HepG2 (cell line): ENCODE measurements around the gene ANKRD53. TPM values are rescaled to one million over a fixed set of nuclear protein-coding genes. Genes with fewer than 3 reads are reported as not detected.

Source experiments
- CREM ChIP-seq, 2 experiments: sonication (generic) in 1 of 2; formaldehyde crosslinking in 1 of 2; IDR thresholded peaks; 2 replicates each; pipeline versions ENCODE4 v1.4.0 to v1.6.1; 2016 to 2020; ENCODE audit warnings: antibody characterized with exemption in 1 of 2, mild to moderate bottlenecking in 1 of 2, missing genetic modification reagents in 1 of 2
- FOXJ3 ChIP-seq: sonication (generic); formaldehyde crosslinking; IDR thresholded peaks from 2 replicates; pipeline ENCODE4 v1.4.0; 2020; ENCODE audit warnings: missing genetic modification reagents, mild to moderate bottlenecking, borderline replicate concordance
- NFATC3 ChIP-seq: sonication (generic); formaldehyde crosslinking; IDR thresholded peaks from 2 replicates; pipeline ENCODE4 v1.5.1; 2020; ENCODE audit warnings: mild to moderate bottlenecking, missing genetic modification reagents
- NONO ChIP-seq, 2 experiments: fragments of 450-650 bp in 1 of 2; sonication (generic) in 1 of 2; formaldehyde crosslinking in 1 of 2; IDR thresholded peaks in 1 of 2; conservative IDR thresholded peaks in 1 of 2; 2 replicates each; pipeline versions ENCODE4 v1.6.1 to v1.8.0; 2017 to 2022; ENCODE audit warnings: mild to moderate bottlenecking in 1 of 2, missing genetic modification reagents in 1 of 2, moderate library complexity in 1 of 2
- NR1H2 ChIP-seq: sonication (generic); formaldehyde crosslinking; IDR thresholded peaks from 2 replicates; pipeline ENCODE4 v1.8.1; 2022; ENCODE audit warnings: low read depth, missing genetic modification reagents, borderline replicate concordance
- PHF21A ChIP-seq: sonication (generic); formaldehyde crosslinking; IDR thresholded peaks from 2 replicates; pipeline ENCODE4 v1.5.0; 2020; ENCODE audit warnings: mild to moderate bottlenecking, missing genetic modification reagents
- SMAD1 ChIP-seq: sonication (generic); formaldehyde crosslinking; IDR thresholded peaks from 2 replicates; pipeline ENCODE4 v1.4.0; 2020; ENCODE audit warnings: missing genetic modification reagents, low read depth, mild to moderate bottlenecking, borderline replicate concordance
- TRIM22 ChIP-seq: fragments of 450-650 bp; IDR thresholded peaks from 2 replicates; pipeline ENCODE4 v1.6.1; 2017
- YY1 ChIP-seq: IDR thresholded peaks from 2 replicates; pipeline ENCODE4 v1.6.1; 2011; ENCODE audit warnings: low read length, low read depth, moderate library complexity, mild to moderate bottlenecking; ENCODE audit not compliant: insufficient read depth, insufficient replicate concordance
- ZNF484 ChIP-seq: sonication (generic); formaldehyde crosslinking; IDR thresholded peaks from 2 replicates; pipeline ENCODE4 v1.5.1; 2020; ENCODE audit warnings: mild to moderate bottlenecking, low read depth, missing genetic modification reagents, borderline replicate concordance
- ZNF501 ChIP-seq: sonication (generic); formaldehyde crosslinking; IDR thresholded peaks from 2 replicates; pipeline ENCODE4 v1.5.1; 2020; ENCODE audit warnings: mild to moderate bottlenecking, moderate library complexity, missing genetic modification reagents
- ZNF670 ChIP-seq: sonication (generic); formaldehyde crosslinking; IDR thresholded peaks from 2 replicates; pipeline ENCODE4 v1.8.0; 2022; ENCODE audit warnings: mild to moderate bottlenecking, missing genetic modification reagents, borderline replicate concordance
- ZNF691 ChIP-seq: sonication (generic); formaldehyde crosslinking; IDR thresholded peaks from 2 replicates; pipeline ENCODE4 v1.4.0; 2020; ENCODE audit warnings: missing genetic modification reagents, low read depth, mild to moderate bottlenecking, borderline replicate concordance
- ZNF703 ChIP-seq: sonication (generic); formaldehyde crosslinking; IDR thresholded peaks from 2 replicates; pipeline ENCODE4 v1.5.1; 2020; ENCODE audit warnings: missing genetic modification reagents, mild to moderate bottlenecking, moderate library complexity, borderline replicate concordance
- ZNF841 ChIP-seq: sonication (generic); formaldehyde crosslinking; IDR thresholded peaks from 2 replicates; pipeline ENCODE4 v1.8.1; 2023; ENCODE audit warnings: missing genetic modification reagents, borderline replicate concordance
- polyA plus RNA-seq, 8 experiments: library from polyadenylated mRNA; depleted of rRNA in 3 of 8; stranded (reverse) in 7 of 8; unstranded in 1 of 8; fragments of >200 nt; fragmentation: Illumina TruSeq in 4 of 8; extraction: Trizol in 4 of 8; gene quantifications; 2 replicates each; pipeline versions ENCODE4 v1.2.1 to v1.2.3, GENCODE V29; 2011 to 2016; ENCODE audit warnings: low read depth in 4 of 8, missing spikeins in 1 of 8, mixed read lengths in 1 of 8; ENCODE audit not compliant: insufficient read depth in 1 of 8
- total RNA-seq, 5 experiments: library from RNA; depleted of rRNA; stranded (reverse); fragments of >200 nt; fragmentation: Illumina TruSeq; extraction: Trizol; gene quantifications; 2 replicates each; pipeline ENCODE4 v1.2.3, GENCODE V29; 2016; ENCODE audit warnings: low read depth in 1 of 5
- TF ChIP-seq, protein P1 (sequence below): IDR thresholded peaks from 2 replicates; pipeline ENCODE4 v1.6.1; 2016; ENCODE audit warnings: missing biosample characterization, missing genetic modification reagents, low read depth
- TF ChIP-seq, protein P2 (sequence below): IDR thresholded peaks from 2 replicates; pipeline ENCODE4 v1.6.1; 2016; ENCODE audit warnings: missing compliant biosample characterization, missing genetic modification reagents, borderline replicate concordance
- TF ChIP-seq, protein P3 (sequence below): sonication (generic); formaldehyde crosslinking; IDR thresholded peaks from 2 replicates; pipeline ENCODE4 v1.5.0; 2020; ENCODE audit warnings: mild to moderate bottlenecking, missing genetic modification reagents, borderline replicate concordance

Gene ANKRD53
- total and polyA plus RNA-seq, 2 of the 13 experiments (the other 11 are each of a cell fraction or from before 2014, with no cell fraction given): 0.15 TPM; not detected in 1

DNA sequence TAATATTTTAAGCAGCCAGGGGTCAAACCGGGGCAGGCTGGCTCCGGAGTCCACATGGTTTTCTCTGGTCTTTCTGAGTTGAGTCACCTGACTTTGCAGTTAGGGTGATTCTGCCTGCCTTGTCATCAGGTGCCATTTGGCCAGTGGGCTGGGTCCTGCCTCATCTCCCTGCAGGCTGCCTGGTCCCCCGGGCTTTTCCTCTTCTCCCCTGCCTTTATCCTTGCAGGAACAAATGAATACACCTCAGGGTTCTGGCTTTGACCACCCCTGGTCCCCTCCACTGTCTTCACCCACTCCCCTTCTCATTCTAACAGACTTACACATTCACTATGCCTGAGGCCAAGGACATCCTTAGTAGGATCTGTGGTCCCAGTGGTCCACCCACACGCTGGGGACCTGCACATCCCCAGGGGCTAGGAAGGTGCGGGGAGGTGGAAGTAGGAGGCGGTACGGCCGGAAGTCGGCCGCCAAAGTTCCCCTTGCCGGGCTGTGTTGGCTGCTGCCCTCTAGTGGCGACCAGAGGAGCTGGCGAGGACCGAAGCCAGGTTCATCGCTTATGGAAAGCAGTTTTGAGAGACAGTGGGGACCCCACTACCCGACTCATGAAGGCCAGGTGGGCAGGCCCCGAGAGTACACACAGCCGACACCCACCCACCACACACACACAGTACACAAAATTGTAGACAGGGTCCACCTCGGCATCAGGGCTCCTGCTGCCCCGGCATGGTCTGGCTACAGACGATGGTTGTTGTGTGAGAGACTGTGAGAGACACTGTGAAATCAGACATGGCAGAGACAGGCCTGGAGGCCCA lies 22.6 kb downstream of the ANKRD53 start (continued):
- TF ChIP-seq, protein P1, sequence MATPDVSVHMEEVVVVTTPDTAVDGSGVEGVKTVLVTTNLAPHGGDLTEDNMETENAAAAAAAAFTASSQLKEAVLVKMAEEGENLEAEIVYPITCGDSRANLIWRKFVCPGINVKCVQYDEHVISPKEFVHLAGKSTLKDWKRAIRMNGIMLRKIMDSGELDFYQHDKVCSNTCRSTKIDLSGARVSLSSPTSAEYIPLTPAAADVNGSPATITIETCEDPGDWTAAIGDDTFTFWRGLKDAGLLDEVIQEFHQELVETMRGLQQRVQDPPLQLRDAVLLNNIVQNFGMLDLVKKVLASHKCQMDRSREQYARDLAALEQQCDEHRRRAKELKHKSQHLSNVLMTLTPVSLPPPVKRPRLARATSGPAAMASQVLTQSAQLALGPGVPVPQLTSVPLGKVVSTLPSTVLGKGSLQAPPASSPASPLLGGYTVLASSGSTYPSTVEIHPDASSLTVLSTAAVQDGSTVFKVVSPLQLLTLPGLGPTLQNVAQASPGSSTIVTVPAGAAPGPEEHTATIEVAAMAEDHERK (CRISPR knock-in tag): no peak
- no peak for TF ChIP-seq FOXJ3 (CRISPR knock-in tag)
- TF ChIP-seq ZNF841 (CRISPR knock-in tag): no peak
- TF ChIP-seq, protein P2, sequence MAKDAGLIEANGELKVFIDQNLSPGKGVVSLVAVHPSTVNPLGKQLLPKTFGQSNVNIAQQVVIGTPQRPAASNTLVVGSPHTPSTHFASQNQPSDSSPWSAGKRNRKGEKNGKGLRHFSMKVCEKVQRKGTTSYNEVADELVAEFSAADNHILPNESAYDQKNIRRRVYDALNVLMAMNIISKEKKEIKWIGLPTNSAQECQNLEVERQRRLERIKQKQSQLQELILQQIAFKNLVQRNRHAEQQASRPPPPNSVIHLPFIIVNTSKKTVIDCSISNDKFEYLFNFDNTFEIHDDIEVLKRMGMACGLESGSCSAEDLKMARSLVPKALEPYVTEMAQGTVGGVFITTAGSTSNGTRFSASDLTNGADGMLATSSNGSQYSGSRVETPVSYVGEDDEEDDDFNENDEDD (CRISPR knock-in tag): no peak; the same call in 1 of the 2 replicates
- TF ChIP-seq ZNF484 (CRISPR knock-in tag): no peak
- TF ChIP-seq NFATC3: no peak
- no peak for TF ChIP-seq ZNF703
- no peak for TF ChIP-seq ZNF670 (CRISPR knock-in tag)
- peak; percentile 92 for TF ChIP-seq ZNF501
- TF ChIP-seq NR1H2 (CRISPR knock-in tag): no peak
- no peak for TF ChIP-seq TRIM22
- TF ChIP-seq, protein P3, sequence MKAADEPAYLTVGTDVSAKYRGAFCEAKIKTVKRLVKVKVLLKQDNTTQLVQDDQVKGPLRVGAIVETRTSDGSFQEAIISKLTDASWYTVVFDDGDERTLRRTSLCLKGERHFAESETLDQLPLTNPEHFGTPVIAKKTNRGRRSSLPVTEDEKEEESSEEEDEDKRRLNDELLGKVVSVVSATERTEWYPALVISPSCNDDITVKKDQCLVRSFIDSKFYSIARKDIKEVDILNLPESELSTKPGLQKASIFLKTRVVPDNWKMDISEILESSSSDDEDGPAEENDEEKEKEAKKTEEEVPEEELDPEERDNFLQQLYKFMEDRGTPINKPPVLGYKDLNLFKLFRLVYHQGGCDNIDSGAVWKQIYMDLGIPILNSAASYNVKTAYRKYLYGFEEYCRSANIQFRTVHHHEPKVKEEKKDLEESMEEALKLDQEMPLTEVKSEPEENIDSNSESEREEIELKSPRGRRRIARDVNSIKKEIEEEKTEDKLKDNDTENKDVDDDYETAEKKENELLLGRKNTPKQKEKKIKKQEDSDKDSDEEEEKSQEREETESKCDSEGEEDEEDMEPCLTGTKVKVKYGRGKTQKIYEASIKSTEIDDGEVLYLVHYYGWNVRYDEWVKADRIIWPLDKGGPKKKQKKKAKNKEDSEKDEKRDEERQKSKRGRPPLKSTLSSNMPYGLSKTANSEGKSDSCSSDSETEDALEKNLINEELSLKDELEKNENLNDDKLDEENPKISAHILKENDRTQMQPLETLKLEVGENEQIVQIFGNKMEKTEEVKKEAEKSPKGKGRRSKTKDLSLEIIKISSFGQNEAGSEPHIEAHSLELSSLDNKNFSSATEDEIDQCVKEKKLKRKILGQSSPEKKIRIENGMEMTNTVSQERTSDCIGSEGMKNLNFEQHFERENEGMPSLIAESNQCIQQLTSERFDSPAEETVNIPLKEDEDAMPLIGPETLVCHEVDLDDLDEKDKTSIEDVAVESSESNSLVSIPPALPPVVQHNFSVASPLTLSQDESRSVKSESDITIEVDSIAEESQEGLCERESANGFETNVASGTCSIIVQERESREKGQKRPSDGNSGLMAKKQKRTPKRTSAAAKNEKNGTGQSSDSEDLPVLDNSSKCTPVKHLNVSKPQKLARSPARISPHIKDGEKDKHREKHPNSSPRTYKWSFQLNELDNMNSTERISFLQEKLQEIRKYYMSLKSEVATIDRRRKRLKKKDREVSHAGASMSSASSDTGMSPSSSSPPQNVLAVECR: peak; percentile 78
- TF ChIP-seq YY1: peak; percentile 49
- 0 out of 2 replicates have a peak, but pooled peaks have one; percentile 52 for TF ChIP-seq ZNF691 (CRISPR knock-in tag)
- TF ChIP-seq PHF21A (CRISPR knock-in tag): no peak; the same call in 1 of the 2 replicates
- TF ChIP-seq SMAD1 (CRISPR knock-in tag): no peak
- TF ChIP-seq CREM (IDR thresholded peaks at IDR 0.05): no peak
- TF ChIP-seq CREM (CRISPR knock-in tag; IDR thresholded peaks at IDR 0.05): no peak
- no peak for TF ChIP-seq NONO (IDR thresholded peaks at IDR 0.05)
- TF ChIP-seq NONO (CRISPR knock-in tag; conservative IDR thresholded peaks at IDR 0.05): 0 out of 2 replicates have a peak, but pooled peaks have one; percentile 45
